Endothelial cell of umbilical vein (primary cell): ENCODE measurements around the gene KMT2C. TPM values are rescaled to one million over a fixed set of nuclear protein-coding genes. Genes with fewer than 3 reads are reported as not detected.

Experiments used
- BruUV-seq: library from RNA; stranded (reverse); fragments of 400-500 nt; replicated peaks from 2 replicates; lab custom pipeline; 2021; lab: Mats Ljungman, UMichigan
- CTCF ChIA-PET: fragments of 300-600, 350-600 bp; sonication (Branson Sonifier 250); formaldehyde crosslinking; loops from one replicate; lab custom pipeline; 2021; ENCODE audit warnings: antibody characterized with exemption, inconsistent platforms; lab: Charles Lee
- POLR2A ChIA-PET: fragments of 300-600, 350-600 bp; sonication (Branson Sonifier 250); formaldehyde crosslinking; loops from one replicate; lab custom pipeline; 2021; ENCODE audit warnings: antibody characterized with exemption, inconsistent platforms; lab: Charles Lee
- DNase-seq: peaks from one replicate; pipeline ENCODE4 v3.0.0-alpha.2; 2011; ENCODE audit warnings: low read depth, low spot score
- FAIRE-seq: peaks from 2 replicates; lab custom pipeline; 2011; peaks lifted over from hg19 to GRCh38; lab: Jason Lieb, UNC
- H2AFZ ChIP-seq: 2 replicates; pipeline ENCODE4 v1.6.0; 2012; ENCODE audit warnings: low read depth, low read length, control low read depth, inconsistent platforms
- H3K27ac ChIP-seq: 2 replicates; pipeline ENCODE4 v1.5.1; 2011; ENCODE audit warnings: low read depth, mild to moderate bottlenecking, control low read depth, low read length, moderate library complexity; ENCODE audit not compliant: insufficient read depth
- H3K27me3 ChIP-seq, 2 experiments: 2 replicates each; pipeline versions ENCODE4 v1.6.0 to v1.6.1; 2011; ENCODE audit warnings: low read length in 2 of 2, mixed read lengths in 1 of 2; ENCODE audit not compliant: control insufficient read depth in 2 of 2, insufficient read depth in 2 of 2
- H3K36me3 ChIP-seq, 2 experiments: 2 replicates in 1 of 2; 3 replicates in 1 of 2; pipeline ENCODE4 v1.5.1; 2011; ENCODE audit warnings: low read length in 2 of 2, mild to moderate bottlenecking in 1 of 2, moderate library complexity in 1 of 2; ENCODE audit not compliant: control insufficient read depth in 2 of 2, insufficient read depth in 2 of 2; ENCODE audit errors: extremely low read depth in 1 of 2
- H3K4me1 ChIP-seq: 3 replicates; pipeline ENCODE4 v1.5.1; 2011; ENCODE audit warnings: mild to moderate bottlenecking, low read length; ENCODE audit not compliant: control insufficient read depth, insufficient read depth; ENCODE audit errors: extremely low read depth
- H3K4me2 ChIP-seq: 2 replicates; pipeline ENCODE4 v1.6.1; 2011; ENCODE audit warnings: low read length, control low read depth, mixed read lengths; ENCODE audit not compliant: insufficient read depth
- H3K4me3 ChIP-seq, 3 experiments: fragments of 200-600 bp in 1 of 3; sonication (generic), shearing (Covaris generic) in 1 of 3; replicated peaks in 1 of 3; 2 replicates each; pipeline ENCODE4 v1.5.1; 2011 to 2016; ENCODE audit warnings: control low read depth in 3 of 3, low read length in 3 of 3, mild to moderate bottlenecking in 2 of 3, inconsistent platforms in 1 of 3, low read depth in 1 of 3, moderate library complexity in 1 of 3; ENCODE audit not compliant: insufficient read depth in 1 of 3
- H3K79me2 ChIP-seq: 2 replicates; pipeline ENCODE4 v1.6.0; 2012; ENCODE audit warnings: low read length, inconsistent platforms; ENCODE audit not compliant: control insufficient read depth, insufficient read depth
- H3K9ac ChIP-seq: replicated peaks from 2 replicates; pipeline ENCODE3; 2011; ENCODE audit warnings: low read length, control low read depth; ENCODE audit not compliant: insufficient read depth; ENCODE audit errors: extremely low read depth
- H3K9me1 ChIP-seq: replicated peaks from 3 replicates; pipeline ENCODE4 v1.6.0; 2011; ENCODE audit warnings: mild to moderate bottlenecking, low read length; ENCODE audit not compliant: control insufficient read depth, insufficient read depth; ENCODE audit errors: extremely low read depth
- H3K9me3 ChIP-seq: replicated peaks from 2 replicates; pipeline ENCODE4 v1.5.1; 2012; ENCODE audit warnings: low read length, inconsistent platforms; ENCODE audit not compliant: control insufficient read depth, insufficient read depth
- H4K20me1 ChIP-seq: replicated peaks from 2 replicates; pipeline ENCODE3; 2011; ENCODE audit warnings: mild to moderate bottlenecking, low read length; ENCODE audit not compliant: control insufficient read depth, insufficient read depth; ENCODE audit errors: extremely low read depth
- EZH2 ChIP-seq: IDR thresholded peaks from 2 replicates; pipeline ENCODE4 v1.6.1; 2012; ENCODE audit warnings: borderline replicate concordance, low read depth, mild to moderate bottlenecking, moderate library complexity, low read length, inconsistent platforms; ENCODE audit not compliant: severe bottlenecking
- FOS ChIP-seq: IDR thresholded peaks from 2 replicates; pipeline ENCODE4 v1.6.1; 2011; ENCODE audit warnings: mild to moderate bottlenecking, low read length, moderate library complexity, borderline replicate concordance; ENCODE audit not compliant: insufficient read depth
- JUN ChIP-seq: IDR thresholded peaks from 2 replicates; pipeline ENCODE4 v1.6.1; 2011; ENCODE audit warnings: borderline replicate concordance, low read depth; ENCODE audit not compliant: insufficient read length, insufficient read depth
- MYC ChIP-seq: IDR thresholded peaks from one replicate; pipeline ENCODE4 v1.6.1; 2011; ENCODE audit warnings: mild to moderate bottlenecking, low read depth, low read length
- dilution Hi-C: fragments of 300-500 bp; cut with MboI; formaldehyde crosslinking; loops from one replicate; pipeline ENCODE4 v1.15.0; 2019; ENCODE audit warnings: low sequenced_read_pairs; ENCODE audit not compliant: extremely low pct_ligation_motif_present
- intact Hi-C: fragments of 100-400 bp; cut with micrococcal nuclease; formaldehyde crosslinking; loops from one replicate; pipeline ENCODE4 v1.10.0; 2022
- polyA plus RNA-seq, 4 experiments: library from polyadenylated mRNA; depleted of rRNA in 3 of 4; stranded (reverse) in 3 of 4; unstranded in 1 of 4; fragments of >200 nt; gene quantifications; 2 replicates each; pipeline versions ENCODE4 v1.2.1 to v1.2.3, GENCODE V29; 2011 to 2012; ENCODE audit warnings: missing spikeins in 1 of 4
- total RNA-seq: library from RNA; stranded (reverse); gene quantifications from 2 replicates; pipeline ENCODE4 v1.2.3, GENCODE V29; 2021
- TF ChIP-seq, protein P1 (sequence below): IDR thresholded peaks from 2 replicates; pipeline ENCODE4 v1.6.1; 2011; ENCODE audit not compliant: insufficient read depth, insufficient read length
- TF ChIP-seq, protein P2 (sequence below), 2 donors: IDR thresholded peaks; 1 replicate in 1 of 2; 2 replicates in 1 of 2; pipeline ENCODE4 v1.5.1; 2011; ENCODE audit warnings: low read length in 2 of 2, mild to moderate bottlenecking in 2 of 2, moderate library complexity in 2 of 2, control low read depth in 1 of 2, inconsistent platforms in 1 of 2, low read depth in 1 of 2; ENCODE audit not compliant: insufficient read depth in 1 of 2; ENCODE audit errors: extremely low read depth in 1 of 2

Gene KMT2C
- total and polyA plus RNA-seq, 2 donors (not counting 3 experiments of a cell fraction or from before 2014, with no cell fraction given): 8.0 to 53.7 TPM

DNA sequence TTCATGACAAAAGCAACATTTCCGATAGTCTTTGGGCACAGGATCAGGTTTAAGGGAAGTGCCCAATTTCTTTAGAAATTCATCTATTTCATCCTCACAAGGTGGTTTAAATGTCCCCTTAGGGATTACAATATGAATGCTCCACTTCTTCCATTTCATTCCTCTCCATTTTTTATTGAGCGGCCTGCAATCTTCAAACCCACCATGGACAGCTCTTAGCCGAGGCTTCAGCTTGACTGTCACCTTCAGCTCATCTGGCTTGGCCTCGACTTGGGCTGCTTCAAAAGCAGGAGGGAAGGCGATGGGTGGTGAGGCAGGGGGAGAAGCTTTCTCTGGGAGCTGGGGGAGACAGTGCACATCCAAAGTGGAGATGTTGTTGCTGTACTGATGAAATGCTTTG, 287.1 kb downstream of the KMT2C start:
- intact Hi-C loops: loop anchor here (5.0 to 10.0 kb wide), 4 partner anchors 214 to 781 kb away; partner anchors contain the start of genes KMT2C and PRKAG2
- POLR2A ChIA-PET: no interaction called here

More for the DNA sequence above, 287.1 kb downstream of the KMT2C start:
- TF ChIP-seq, protein P1, sequence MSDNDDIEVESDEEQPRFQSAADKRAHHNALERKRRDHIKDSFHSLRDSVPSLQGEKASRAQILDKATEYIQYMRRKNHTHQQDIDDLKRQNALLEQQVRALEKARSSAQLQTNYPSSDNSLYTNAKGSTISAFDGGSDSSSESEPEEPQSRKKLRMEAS: no peak
- no peak for TF ChIP-seq FOS
- TF ChIP-seq EZH2: no peak
- TF ChIP-seq, protein P2, sequence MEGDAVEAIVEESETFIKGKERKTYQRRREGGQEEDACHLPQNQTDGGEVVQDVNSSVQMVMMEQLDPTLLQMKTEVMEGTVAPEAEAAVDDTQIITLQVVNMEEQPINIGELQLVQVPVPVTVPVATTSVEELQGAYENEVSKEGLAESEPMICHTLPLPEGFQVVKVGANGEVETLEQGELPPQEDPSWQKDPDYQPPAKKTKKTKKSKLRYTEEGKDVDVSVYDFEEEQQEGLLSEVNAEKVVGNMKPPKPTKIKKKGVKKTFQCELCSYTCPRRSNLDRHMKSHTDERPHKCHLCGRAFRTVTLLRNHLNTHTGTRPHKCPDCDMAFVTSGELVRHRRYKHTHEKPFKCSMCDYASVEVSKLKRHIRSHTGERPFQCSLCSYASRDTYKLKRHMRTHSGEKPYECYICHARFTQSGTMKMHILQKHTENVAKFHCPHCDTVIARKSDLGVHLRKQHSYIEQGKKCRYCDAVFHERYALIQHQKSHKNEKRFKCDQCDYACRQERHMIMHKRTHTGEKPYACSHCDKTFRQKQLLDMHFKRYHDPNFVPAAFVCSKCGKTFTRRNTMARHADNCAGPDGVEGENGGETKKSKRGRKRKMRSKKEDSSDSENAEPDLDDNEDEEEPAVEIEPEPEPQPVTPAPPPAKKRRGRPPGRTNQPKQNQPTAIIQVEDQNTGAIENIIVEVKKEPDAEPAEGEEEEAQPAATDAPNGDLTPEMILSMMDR (IDR thresholded peaks at IDR 0.05; ENCODE audit: extremely low read depth in 1 of 2, insufficient read depth in 1 of 2, low read depth in 1 of 2, low read length in 2 of 2): no peak
- TF ChIP-seq MYC: no peak
- no peak for TF ChIP-seq JUN
- no peak for FAIRE-seq
- no peak overlapping the region for H3K27ac ChIP-seq
- H3K9me1 ChIP-seq: no peaks in the 10 kb centered on the region
- CTCF ChIA-PET: interaction anchor here (1.2 kb wide), 1 partner anchor 11 kb away, joined by 5 read pairs; no protein-coding TSS in a partner anchor
- dilution Hi-C loops: no loop called here
- H2AFZ ChIP-seq: no peak overlapping the region
- no peak overlapping the region for H3K4me2 ChIP-seq
- no peaks in the 10 kb centered on the region for H3K27me3 ChIP-seq
- DNase-seq: no peak
- H3K9me3 ChIP-seq: no peaks in the 10 kb centered on the region
- H3K4me1 ChIP-seq: peaks cover 29% of the 10 kb centered on the region
- H3K4me3 ChIP-seq: no peak overlapping the region
- no peaks in the 10 kb centered on the region for H4K20me1 ChIP-seq
- BruUV-seq: no TSS peak
- H3K36me3 ChIP-seq: peaks cover 21 to 30% of the 10 kb centered on the region in 2 experiments
- no peaks in the 10 kb centered on the region for H3K79me2 ChIP-seq
- no peak overlapping the region for H3K9ac ChIP-seq
